Testis (tissue), 3 donors: Measurements from ENCODE around the gene CDH22. TPM values are rescaled to one million over a fixed set of nuclear protein-coding genes. Genes with fewer than 3 reads are reported as not detected.

Experiments used
- DNase-seq: peaks from one replicate; pipeline ENCODE4 v3.0.0-alpha.2; 2019
- H3K27ac ChIP-seq, 2 donors: fragments of 200-600 bp; sonication (generic); one replicate each; pipeline ENCODE4 v1.5.1; 2019
- H3K27me3 ChIP-seq: fragments of 200-600 bp; sonication (generic); one replicate; pipeline ENCODE4 v1.5.1; 2019
- H3K36me3 ChIP-seq: fragments of 200-600 bp; sonication (generic); one replicate; pipeline ENCODE4 v1.5.1; 2017; ENCODE audit warnings: low read depth; ENCODE audit errors: missing control alignments
- H3K4me1 ChIP-seq: fragments of 200-600 bp; sonication (generic); one replicate; pipeline ENCODE4 v1.5.1; 2019
- H3K4me3 ChIP-seq, 2 donors: fragments of 200-600 bp; sonication (generic); one replicate each; pipeline ENCODE4 v1.5.1; 2017 to 2019
- H3K9me3 ChIP-seq: fragments of 200-600 bp; sonication (generic); one replicate; pipeline ENCODE4 v1.5.1; 2017
- CTCF ChIP-seq, 3 experiments: fragments of 450-650 bp in 2 of 3; fragments of 200-600 bp in 1 of 3; sonication (generic) in 1 of 3; IDR thresholded peaks; one replicate each; pipeline ENCODE4 v1.5.1; 2016 to 2019; ENCODE audit warnings: antibody characterized with exemption in 3 of 3, mild to moderate bottlenecking in 2 of 3, moderate library complexity in 1 of 3
- POLR2A ChIP-seq: fragments of 450-650 bp; IDR thresholded peaks from one replicate; pipeline ENCODE4 v1.6.1; 2017; ENCODE audit warnings: antibody characterized with exemption, mild to moderate bottlenecking, moderate library complexity
- WGBS, 2 donors: methylation state at CpG; one replicate each; pipeline ENCODE4 v1.1.5; 2018; 5-methylcytosine and 5-hydroxymethylcytosine counted together
- intact Hi-C: fragments of 100-400 bp; cut with DNase I; formaldehyde crosslinking; loops from one replicate; pipeline ENCODE4 v1.15.1; 2023; ENCODE audit warnings: low total_unique reads
- polyA plus RNA-seq: library from polyadenylated mRNA; stranded (reverse); fragments of 350-450 nt; fragmentation: Illumina TruSeq; extraction: RNeasy Lipid Tissue Mini Kit (QIAGEN cat#74804); gene quantifications from one replicate; pipeline ENCODE4 v1.2.3, GENCODE V29; 2014; ENCODE audit warnings: low read depth, low replicate concordance; ENCODE audit not compliant: insufficient read depth
- total RNA-seq, 2 donors: library from RNA; depleted of rRNA; stranded (reverse); fragments of >200 nt; gene quantifications; one replicate each; pipeline ENCODE4 v1.2.3, GENCODE V29; 2016

Gene CDH22
- total and polyA plus RNA-seq, 3 donors from 2014 or later, result 1.8 to 2.6 (median 2.6) TPM

- Histone ChIP-seq H3K4me1 (no peaks in the 10 kb centered on the region), H3K4me3 (no peak overlapping the region), H3K27me3 (no peaks in the 10 kb centered on the region), H3K36me3 (no peaks in the 10 kb centered on the region), H3K27ac (no peak overlapping the region), H3K9me3 (no peaks in the 10 kb centered on the region)
- WGBS, 2 donors, result 90 to 100% methylated on average over 1 of the region's 1 CpG
- TF ChIP-seq CTCF (IDR thresholded peaks at IDR 0.05), result no peak
- no peak for TF ChIP-seq POLR2A
- no peak for DNase-seq
- intact Hi-C loops, result no loop called here
Observed at GRCh38 chr20:46260936-46261454, 47.3 kb downstream of the CDH22 start.

GRCh38 chr20:46260480-46260879 lies 47.8 kb downstream of the CDH22 start:
- Histone ChIP-seq H3K9me3 (no peaks in the 10 kb centered on the region), H3K4me1 (peaks cover 4% of the 10 kb centered on the region), H3K27ac (no peak overlapping the region), H3K27me3 (no peaks in the 10 kb centered on the region), H3K36me3 (no peaks in the 10 kb centered on the region), H3K4me3 (no peak overlapping the region)
- intact Hi-C loops, result no loop called here
- TF ChIP-seq CTCF (IDR thresholded peaks at IDR 0.05) (no peak), POLR2A (no peak)
- DNase-seq, result no peak
- WGBS, 2 donors, result 87 to 97% methylated on average over 3 of the region's 3 CpGs

GRCh38 chr20:46259260-46259859 lies 48.9 kb downstream of the CDH22 start:
- intact Hi-C loops, result no loop called here
- Histone ChIP-seq H3K36me3 (no peaks in the 10 kb centered on the region), H3K27me3 (no peaks in the 10 kb centered on the region), H3K9me3 (no peaks in the 10 kb centered on the region), H3K4me1 (peaks cover 6% of the 10 kb centered on the region), H3K27ac (no peak overlapping the region), H3K4me3 (no peak overlapping the region)
- 95 to 96% methylated on average over 1 of the region's 1 CpG for WGBS, 2 donors
- TF ChIP-seq CTCF (IDR thresholded peaks at IDR 0.05) (no peak), POLR2A (no peak)
- DNase-seq, result no peak

- H3K27me3 ChIP-seq, result no peaks in the 10 kb centered on the region
- no peak for TF ChIP-seq CTCF (IDR thresholded peaks at IDR 0.05)
- TF ChIP-seq POLR2A, result no peak
- peaks cover 6% of the 10 kb centered on the region for H3K4me1 ChIP-seq
- no peaks in the 10 kb centered on the region for H3K36me3 ChIP-seq
- no peaks in the 10 kb centered on the region for H3K9me3 ChIP-seq
- DNase-seq, result no peak
- H3K4me3 ChIP-seq, result no peak overlapping the region
- WGBS, 2 donors, result 74 to 89% methylated on average over 4 of the region's 4 CpGs
- intact Hi-C loops, result no loop called here
- H3K27ac ChIP-seq, result no peak overlapping the region
Observed at GRCh38 chr20:46257887-46258286, 50.4 kb downstream of the CDH22 start.

- TF ChIP-seq POLR2A (no peak), CTCF (IDR thresholded peaks at IDR 0.05) (no peak)
- Histone ChIP-seq H3K4me1 (peaks cover 6% of the 10 kb centered on the region), H3K36me3 (no peaks in the 10 kb centered on the region), H3K27ac (no peak overlapping the region), H3K9me3 (no peaks in the 10 kb centered on the region), H3K27me3 (no peaks in the 10 kb centered on the region), H3K4me3 (no peak overlapping the region)
- no peak for DNase-seq
- 72 to 76% methylated on average over 4 of the region's 4 CpGs for whole genome bisulfite sequencing, 2 donors
- intact Hi-C loops, result no loop called here
Observed at GRCh38 chr20:46256293-46256692, 52.0 kb downstream of the CDH22 start.
